Testis (tissue), 2 donors: Measurements from ENCODE around the gene GPC6.

Experiments used
- POLR2A ChIP-seq: fragments of 450-650 bp; IDR thresholded peaks from one replicate; pipeline ENCODE4 v1.6.1; 2017; ENCODE audit warnings: antibody characterized with exemption, mild to moderate bottlenecking, moderate library complexity
- TF ChIP-seq, protein P1 (sequence below), 3 experiments: fragments of 450-650 bp in 2 of 3; fragments of 200-600 bp in 1 of 3; sonication (generic) in 1 of 3; IDR thresholded peaks; one replicate each; pipeline ENCODE4 v1.5.1; 2016 to 2019; ENCODE audit warnings: antibody characterized with exemption in 3 of 3, mild to moderate bottlenecking in 2 of 3, moderate library complexity in 1 of 3

DNA sequence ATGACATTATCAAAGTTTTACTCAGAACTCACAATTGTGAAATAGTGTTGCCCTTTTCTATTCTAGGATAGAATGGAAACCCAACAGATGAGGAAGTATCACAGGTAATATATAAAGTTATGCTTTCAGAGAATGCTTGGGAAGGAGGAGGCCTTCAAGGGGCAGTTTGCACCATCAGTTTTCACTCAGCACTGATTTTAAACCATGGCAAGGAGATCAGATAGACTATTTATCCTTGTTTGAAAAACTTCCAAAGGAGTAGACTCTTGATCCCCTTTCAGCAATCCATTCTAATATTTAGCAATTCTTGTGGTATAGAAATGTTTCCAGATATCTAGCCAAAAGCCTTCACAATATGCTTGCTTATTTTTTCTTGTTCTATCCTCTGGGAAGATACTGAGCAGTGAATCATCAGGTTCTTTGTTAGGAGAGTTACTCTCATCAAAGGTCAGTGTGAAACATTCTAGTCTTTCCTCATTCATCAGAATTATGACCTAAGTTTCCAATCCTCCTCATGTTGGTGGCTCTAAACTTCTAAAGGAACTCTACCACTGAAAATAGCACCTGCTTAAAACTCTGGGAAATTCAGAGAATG lies 3.8 kb downstream of the GPC6 start:
- TF ChIP-seq, protein P1, sequence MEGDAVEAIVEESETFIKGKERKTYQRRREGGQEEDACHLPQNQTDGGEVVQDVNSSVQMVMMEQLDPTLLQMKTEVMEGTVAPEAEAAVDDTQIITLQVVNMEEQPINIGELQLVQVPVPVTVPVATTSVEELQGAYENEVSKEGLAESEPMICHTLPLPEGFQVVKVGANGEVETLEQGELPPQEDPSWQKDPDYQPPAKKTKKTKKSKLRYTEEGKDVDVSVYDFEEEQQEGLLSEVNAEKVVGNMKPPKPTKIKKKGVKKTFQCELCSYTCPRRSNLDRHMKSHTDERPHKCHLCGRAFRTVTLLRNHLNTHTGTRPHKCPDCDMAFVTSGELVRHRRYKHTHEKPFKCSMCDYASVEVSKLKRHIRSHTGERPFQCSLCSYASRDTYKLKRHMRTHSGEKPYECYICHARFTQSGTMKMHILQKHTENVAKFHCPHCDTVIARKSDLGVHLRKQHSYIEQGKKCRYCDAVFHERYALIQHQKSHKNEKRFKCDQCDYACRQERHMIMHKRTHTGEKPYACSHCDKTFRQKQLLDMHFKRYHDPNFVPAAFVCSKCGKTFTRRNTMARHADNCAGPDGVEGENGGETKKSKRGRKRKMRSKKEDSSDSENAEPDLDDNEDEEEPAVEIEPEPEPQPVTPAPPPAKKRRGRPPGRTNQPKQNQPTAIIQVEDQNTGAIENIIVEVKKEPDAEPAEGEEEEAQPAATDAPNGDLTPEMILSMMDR (IDR thresholded peaks at IDR 0.05) = no peak
- TF ChIP-seq POLR2A = no peak
